Keratinocyte (primary cell): ENCODE results near the gene C1D. TPM values are rescaled to one million over a fixed set of nuclear protein-coding genes. Genes with fewer than 3 reads are reported as not detected.

ENCODE experiments used
- DNase-seq: peaks from one replicate; pipeline ENCODE4 v3.0.0-alpha.2; 2011; ENCODE audit warnings: low read depth, missing footprints, low spot score
- FAIRE-seq: peaks from 2 replicates; lab custom pipeline; 2011; peaks lifted over from hg19 to GRCh38; lab: Jason Lieb, UNC
- H2AFZ ChIP-seq: 2 replicates; pipeline ENCODE4 v1.6.0; 2012; ENCODE audit warnings: low read length, control low read depth, inconsistent platforms; ENCODE audit not compliant: control insufficient read depth
- H3K27ac ChIP-seq: 2 replicates; pipeline ENCODE4 v1.5.1; 2011; ENCODE audit warnings: low read length; ENCODE audit not compliant: control insufficient read depth, insufficient read depth
- H3K27me3 ChIP-seq: 3 replicates; pipeline ENCODE4 v1.6.0; 2011; ENCODE audit warnings: low read length; ENCODE audit not compliant: control insufficient read depth, insufficient read depth; ENCODE audit errors: extremely low read depth
- H3K36me3 ChIP-seq, 2 experiments: 2 replicates in 1 of 2; 3 replicates in 1 of 2; pipeline ENCODE4 v1.5.1; 2011; ENCODE audit warnings: low read length in 2 of 2, mild to moderate bottlenecking in 1 of 2; ENCODE audit not compliant: control insufficient read depth in 2 of 2, insufficient read depth in 2 of 2; ENCODE audit errors: extremely low read depth in 1 of 2
- H3K4me1 ChIP-seq: 3 replicates; pipeline ENCODE4 v1.5.1; 2011; ENCODE audit warnings: low read length; ENCODE audit not compliant: control insufficient read depth, insufficient read depth; ENCODE audit errors: extremely low read depth
- H3K4me2 ChIP-seq: 3 replicates; pipeline ENCODE4 v1.6.0; 2011; ENCODE audit warnings: low read depth, low read length; ENCODE audit not compliant: control insufficient read depth, insufficient read depth; ENCODE audit errors: extremely low read depth
- H3K4me3 ChIP-seq, 3 experiments: fragments of 200-600 bp in 1 of 3; sonication (generic) in 1 of 3; 2 replicates in 2 of 3; 3 replicates in 1 of 3; pipeline ENCODE4 v1.5.1; 2011 to 2016; ENCODE audit warnings: low read length in 3 of 3, mild to moderate bottlenecking in 3 of 3, control low read depth in 2 of 3, inconsistent platforms in 1 of 3, low read depth in 1 of 3, mixed read lengths in 1 of 3, mixed run types in 1 of 3, moderate library complexity in 1 of 3; ENCODE audit not compliant: control insufficient read depth in 2 of 3, insufficient read depth in 2 of 3; ENCODE audit errors: extremely low read depth in 1 of 3
- H3K79me2 ChIP-seq: 2 replicates; pipeline ENCODE4 v1.6.0; 2012; ENCODE audit warnings: low read length; ENCODE audit not compliant: control insufficient read depth, insufficient read depth
- H3K9ac ChIP-seq: 3 replicates; pipeline ENCODE4 v1.6.0; 2011; ENCODE audit warnings: low read length; ENCODE audit not compliant: control insufficient read depth, insufficient read depth; ENCODE audit errors: extremely low read depth
- H3K9me1 ChIP-seq: 3 replicates; pipeline ENCODE4 v1.6.0; 2011; ENCODE audit warnings: low read length; ENCODE audit not compliant: control insufficient read depth, insufficient read depth; ENCODE audit errors: extremely low read depth
- H3K9me3 ChIP-seq: 2 replicates; pipeline ENCODE4 v1.5.1; 2012; ENCODE audit warnings: low read depth, low read length; ENCODE audit not compliant: control insufficient read depth
- H4K20me1 ChIP-seq: 3 replicates; pipeline ENCODE4 v1.6.0; 2011; ENCODE audit warnings: low read length; ENCODE audit not compliant: control insufficient read depth, insufficient read depth; ENCODE audit errors: extremely low read depth
- EZH2 ChIP-seq: IDR thresholded peaks from one replicate; pipeline ENCODE4 v1.6.1; 2012; ENCODE audit warnings: inconsistent platforms, mild to moderate bottlenecking, low read length, moderate library complexity
- dilution Hi-C: fragments of 300-500 bp; cut with MboI; formaldehyde crosslinking; loops from one replicate; pipeline ENCODE4 v1.7.0; 2020; ENCODE audit warnings: low sequenced_read_pairs; ENCODE audit not compliant: extremely low pct_ligation_motif_present
- polyA plus RNA-seq, 5 experiments: library from polyadenylated mRNA; depleted of rRNA in 3 of 5; stranded (reverse) in 3 of 5; stranded (forward) in 1 of 5; unstranded in 1 of 5; fragments of >200 nt; gene quantifications; 1 replicate in 1 of 5; 2 replicates in 3 of 5; 3 replicates in 1 of 5; pipeline versions ENCODE4 v1.2.1 to v1.2.3, GENCODE V29; 2011 to 2012; ENCODE audit warnings: missing spikeins in 2 of 5, low read depth in 1 of 5, low replicate concordance in 1 of 5
- TF ChIP-seq, protein P1 (sequence below), 3 experiments: IDR thresholded peaks in 1 of 3; conservative IDR thresholded peaks in 1 of 3; optimal IDR thresholded peaks in 1 of 3; 2 replicates in 2 of 3; 3 replicates in 1 of 3; pipeline versions ENCODE3 to v1.5.1; 2011; ENCODE audit warnings: low read length in 3 of 3, mild to moderate bottlenecking in 3 of 3, moderate library complexity in 2 of 3, control low read depth in 1 of 3, inconsistent platforms in 1 of 3; ENCODE audit not compliant: insufficient read depth in 2 of 3; ENCODE audit errors: extremely low read depth in 1 of 3

C1D gene
- polyA plus RNA-seq, 1 donor (not counting 4 experiments of a cell fraction or from before 2014, with no cell fraction given), result 45.3 TPM

DNA sequence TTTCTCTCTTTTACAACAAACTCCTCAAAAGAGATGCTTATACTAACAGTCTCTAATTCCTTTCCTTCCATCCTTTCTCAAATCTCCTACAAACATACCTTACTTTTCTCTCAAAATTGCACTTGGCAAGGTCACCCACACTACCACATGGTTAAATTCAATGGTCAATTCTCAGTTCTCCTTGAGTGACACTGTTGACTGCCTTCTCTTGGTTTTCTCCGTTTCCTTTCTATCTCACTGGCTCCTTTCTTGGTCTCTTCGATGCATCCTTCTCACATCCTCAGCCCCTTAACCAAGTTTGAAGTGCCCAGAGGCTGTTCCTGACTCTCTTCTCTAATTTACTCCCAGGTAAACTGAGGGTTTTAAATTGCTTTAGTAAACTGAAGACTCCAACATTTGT, 12.5 kb downstream of the C1D start:
- dilution Hi-C loops, result no loop called here
- no peaks in the 10 kb centered on the region for H4K20me1 ChIP-seq

DNA sequence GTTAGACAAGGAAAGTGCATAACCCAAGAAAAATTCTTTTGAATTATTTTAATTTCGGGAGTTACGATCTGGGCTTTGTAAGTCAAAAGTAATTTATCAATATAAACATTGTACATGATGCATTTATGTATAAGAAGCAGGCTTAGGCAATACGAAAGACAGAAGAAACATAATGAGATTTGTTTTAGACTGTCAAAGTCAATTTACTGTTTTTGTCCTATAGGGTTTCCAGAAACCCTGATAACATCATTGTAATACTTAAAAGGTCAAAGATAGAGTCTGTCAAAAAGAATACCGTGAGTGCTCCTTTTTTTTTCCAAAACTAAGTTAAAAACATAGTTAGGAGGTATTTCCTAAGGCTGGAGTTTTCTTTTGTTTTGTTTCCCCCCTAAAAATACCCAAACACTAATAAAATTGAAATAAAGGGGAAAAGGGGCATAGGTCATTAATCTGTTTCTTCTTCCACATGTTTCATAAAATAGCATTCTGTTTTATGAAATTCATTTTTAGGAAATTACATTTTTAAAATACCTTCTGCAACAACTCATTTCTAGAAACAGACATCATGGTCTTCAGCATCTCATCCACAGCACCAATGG, 16.1 kb downstream of the C1D start:
- TF ChIP-seq EZH2, result no peak
- TF ChIP-seq, protein P1, sequence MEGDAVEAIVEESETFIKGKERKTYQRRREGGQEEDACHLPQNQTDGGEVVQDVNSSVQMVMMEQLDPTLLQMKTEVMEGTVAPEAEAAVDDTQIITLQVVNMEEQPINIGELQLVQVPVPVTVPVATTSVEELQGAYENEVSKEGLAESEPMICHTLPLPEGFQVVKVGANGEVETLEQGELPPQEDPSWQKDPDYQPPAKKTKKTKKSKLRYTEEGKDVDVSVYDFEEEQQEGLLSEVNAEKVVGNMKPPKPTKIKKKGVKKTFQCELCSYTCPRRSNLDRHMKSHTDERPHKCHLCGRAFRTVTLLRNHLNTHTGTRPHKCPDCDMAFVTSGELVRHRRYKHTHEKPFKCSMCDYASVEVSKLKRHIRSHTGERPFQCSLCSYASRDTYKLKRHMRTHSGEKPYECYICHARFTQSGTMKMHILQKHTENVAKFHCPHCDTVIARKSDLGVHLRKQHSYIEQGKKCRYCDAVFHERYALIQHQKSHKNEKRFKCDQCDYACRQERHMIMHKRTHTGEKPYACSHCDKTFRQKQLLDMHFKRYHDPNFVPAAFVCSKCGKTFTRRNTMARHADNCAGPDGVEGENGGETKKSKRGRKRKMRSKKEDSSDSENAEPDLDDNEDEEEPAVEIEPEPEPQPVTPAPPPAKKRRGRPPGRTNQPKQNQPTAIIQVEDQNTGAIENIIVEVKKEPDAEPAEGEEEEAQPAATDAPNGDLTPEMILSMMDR (optimal IDR thresholded peaks at IDR 0.05 in 1 of 3, IDR thresholded peaks at IDR 0.05 in 1 of 3, conservative IDR thresholded peaks at IDR 0.05 in 1 of 3; ENCODE audit: extremely low read depth in 1 of 3, insufficient read depth in 2 of 3, low read length in 3 of 3), result no peak
- H3K9me1 ChIP-seq, result no peaks in the 10 kb centered on the region
- H3K27ac ChIP-seq, result no peak overlapping the region
- H3K79me2 ChIP-seq, result peaks cover 29% of the 10 kb centered on the region
- FAIRE-seq (no peak), DNase-seq (no peak)
- no peak overlapping the region for H3K4me3 ChIP-seq
- H3K27me3 ChIP-seq, result no peaks in the 10 kb centered on the region
- dilution Hi-C loops, result no loop called here
- H3K9ac ChIP-seq, result no peak overlapping the region
- no peak overlapping the region for H3K4me2 ChIP-seq
- H2AFZ ChIP-seq, result no peak overlapping the region
- H3K9me3 ChIP-seq, result no peaks in the 10 kb centered on the region
- H3K4me1 ChIP-seq, result peaks cover 8% of the 10 kb centered on the region
- H3K36me3 ChIP-seq, result no peaks in the 10 kb centered on the region
- H4K20me1 ChIP-seq, result no peaks in the 10 kb centered on the region

More for the DNA sequence above, 12.5 kb downstream of the C1D start:
- no peak overlapping the region for H3K9ac ChIP-seq
- H3K9me3 ChIP-seq, result no peaks in the 10 kb centered on the region
- TF ChIP-seq EZH2, result no peak
- TF ChIP-seq, protein P1 (optimal IDR thresholded peaks at IDR 0.05 in 1 of 3, IDR thresholded peaks at IDR 0.05 in 1 of 3, conservative IDR thresholded peaks at IDR 0.05 in 1 of 3; ENCODE audit: extremely low read depth in 1 of 3, insufficient read depth in 2 of 3, low read length in 3 of 3), result no peak
- no peak overlapping the region for H3K27ac ChIP-seq
- no peaks in the 10 kb centered on the region for H3K27me3 ChIP-seq
- DNase-seq (no peak), FAIRE-seq (no peak)
- peaks cover 55% of the 10 kb centered on the region for H3K79me2 ChIP-seq
- no peak overlapping the region for H3K4me3 ChIP-seq
- no peak overlapping the region for H2AFZ ChIP-seq
- H3K4me1 ChIP-seq, result peaks cover 9% of the 10 kb centered on the region
- H3K36me3 ChIP-seq, result peaks cover 0 to 3% of the 10 kb centered on the region in 2 experiments
- no peak overlapping the region for H3K4me2 ChIP-seq
- no peaks in the 10 kb centered on the region for H3K9me1 ChIP-seq
